Neural progenitor cell (in vitro differentiated cells): ENCODE results near the gene SLCO3A1. TPM values are rescaled to one million over a fixed set of nuclear protein-coding genes. Genes with fewer than 3 reads are reported as not detected.

Source experiments
- DNase-seq: peaks from one replicate; pipeline ENCODE4 v3.0.0-alpha.2; 2016; ENCODE audit warnings: low spot score
- H2AFZ ChIP-seq: fragments of 200-600 bp; sonication (generic); replicated peaks from 2 replicates; pipeline ENCODE4 v1.6.1; 2016; ENCODE audit warnings: antibody characterized with exemption
- H3F3A ChIP-seq: fragments of 200-600 bp; sonication (generic); 2 replicates; pipeline ENCODE4 v1.6.1; 2016; ENCODE audit warnings: antibody characterized with exemption, low read depth
- H3K27ac ChIP-seq: fragments of 200-600 bp; sonication (generic); 2 replicates; pipeline ENCODE4 v1.5.1; 2016; ENCODE audit warnings: mild to moderate bottlenecking
- H3K27me3 ChIP-seq: fragments of 200-600 bp; sonication (generic); 2 replicates; pipeline ENCODE4 v1.6.1; 2016; ENCODE audit warnings: mild to moderate bottlenecking, moderate library complexity
- H3K36me3 ChIP-seq: fragments of 200-600 bp; sonication (generic); 2 replicates; pipeline ENCODE4 v1.5.1; 2016
- H3K4me1 ChIP-seq: fragments of 200-600 bp; sonication (generic); 2 replicates; pipeline ENCODE4 v1.6.1; 2016; ENCODE audit warnings: mixed run types
- H3K4me2 ChIP-seq: fragments of 200-600 bp; sonication (generic); 2 replicates; pipeline ENCODE4 v1.6.1; 2016
- H3K4me3 ChIP-seq: fragments of 200-600 bp; sonication (generic); 2 replicates; pipeline ENCODE4 v1.5.1; 2016
- H3K79me2 ChIP-seq: fragments of 200-600 bp; sonication (generic); 2 replicates; pipeline ENCODE4 v1.6.1; 2016; ENCODE audit warnings: low read depth
- H3K9ac ChIP-seq: fragments of 200-600 bp; sonication (generic); 2 replicates; pipeline ENCODE4 v1.6.1; 2016
- H3K9me3 ChIP-seq: fragments of 200-600 bp; sonication (generic); 2 replicates; pipeline ENCODE4 v1.5.1; 2016; ENCODE audit warnings: low read depth
- H4K20me1 ChIP-seq: fragments of 200-600 bp; sonication (generic); 2 replicates; pipeline ENCODE4 v1.6.1; 2016; ENCODE audit warnings: low read depth
- H3K27ac Mint-ChIP-seq: 3 replicates; pipeline ENCODE4 v1.8.0; 2021; ENCODE audit warnings: mixed read lengths
- H3K27me3 Mint-ChIP-seq: 2 replicates; pipeline ENCODE4 v1.8.0; 2022; ENCODE audit warnings: low read depth, mild to moderate bottlenecking, inconsistent platforms, moderate library complexity, mixed read lengths; ENCODE audit not compliant: insufficient read depth
- H3K36me3 Mint-ChIP-seq: 3 replicates; pipeline ENCODE4 v1.8.0; 2021; ENCODE audit warnings: mixed read lengths
- H3K4me1 Mint-ChIP-seq: 3 replicates; pipeline ENCODE4 v1.8.0; 2021; ENCODE audit warnings: mixed read lengths
- H3K4me3 Mint-ChIP-seq: 3 replicates; pipeline ENCODE4 v1.8.0; 2021; ENCODE audit warnings: mild to moderate bottlenecking, moderate library complexity, mixed read lengths
- H3K9me3 Mint-ChIP-seq: 3 replicates; pipeline ENCODE4 v1.8.0; 2020; ENCODE audit warnings: mixed read lengths
- EZH2 ChIP-seq: fragments of 200-600 bp; sonication (generic); IDR thresholded peaks from 2 replicates; pipeline ENCODE4 v1.6.1; 2017; ENCODE audit warnings: antibody characterized with exemption, mild to moderate bottlenecking, moderate library complexity
- EZH2phosphoT487 ChIP-seq: fragments of 200-600 bp; sonication (generic); IDR thresholded peaks from 2 replicates; pipeline ENCODE4 v1.6.1; 2017; ENCODE audit warnings: antibody characterized with exemption
- total RNA-seq: library from RNA; depleted of rRNA; stranded (reverse); fragments of >200 nt; gene quantifications from 2 replicates; pipeline ENCODE4 v1.2.3, GENCODE V29; 2015; ENCODE audit warnings: low replicate concordance
- TF ChIP-seq, protein P1 (sequence below): fragments of 200-600 bp; sonication (generic); IDR thresholded peaks from 2 replicates; pipeline ENCODE4 v1.5.1; 2017; ENCODE audit warnings: antibody characterized with exemption, mild to moderate bottlenecking

SLCO3A1 gene
- total RNA-seq, 1 donor from 2014 or later = 6.6 TPM

DNA sequence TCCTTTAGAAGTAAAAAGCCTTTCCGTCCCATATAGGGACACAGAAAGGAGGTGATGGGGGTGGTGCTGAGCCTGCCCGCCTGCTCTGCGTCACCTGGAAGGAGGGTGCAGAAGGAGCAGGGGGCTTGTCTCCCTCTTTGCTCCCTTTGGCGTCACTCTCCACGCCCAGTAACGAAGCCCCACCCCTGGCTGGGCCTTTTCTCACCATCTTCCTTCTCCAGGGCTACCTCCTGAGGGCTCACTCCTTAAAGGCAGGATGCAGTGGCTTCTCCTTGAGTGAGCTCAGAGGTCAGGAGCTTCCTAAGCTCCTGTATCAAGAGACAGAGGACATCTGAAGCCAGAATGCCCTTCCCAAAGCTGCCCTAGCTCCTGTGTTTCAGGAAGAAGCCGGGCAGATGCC, 31.5 kb downstream of the SLCO3A1 start:
- Mint-ChIP-seq H3K36me3 (no peaks in the 10 kb centered on the region), H3K4me3 (no peak overlapping the region), H3K27ac (no peak overlapping the region), H3K27me3 (peaks cover 2% of the 10 kb centered on the region), H3K4me1 (peaks cover 28% of the 10 kb centered on the region), H3K9me3 (no peaks in the 10 kb centered on the region)
- H3K36me3 ChIP-seq = no peaks in the 10 kb centered on the region
- no peak for TF ChIP-seq EZH2phosphoT487
- TF ChIP-seq EZH2 = no peak
- TF ChIP-seq, protein P1, sequence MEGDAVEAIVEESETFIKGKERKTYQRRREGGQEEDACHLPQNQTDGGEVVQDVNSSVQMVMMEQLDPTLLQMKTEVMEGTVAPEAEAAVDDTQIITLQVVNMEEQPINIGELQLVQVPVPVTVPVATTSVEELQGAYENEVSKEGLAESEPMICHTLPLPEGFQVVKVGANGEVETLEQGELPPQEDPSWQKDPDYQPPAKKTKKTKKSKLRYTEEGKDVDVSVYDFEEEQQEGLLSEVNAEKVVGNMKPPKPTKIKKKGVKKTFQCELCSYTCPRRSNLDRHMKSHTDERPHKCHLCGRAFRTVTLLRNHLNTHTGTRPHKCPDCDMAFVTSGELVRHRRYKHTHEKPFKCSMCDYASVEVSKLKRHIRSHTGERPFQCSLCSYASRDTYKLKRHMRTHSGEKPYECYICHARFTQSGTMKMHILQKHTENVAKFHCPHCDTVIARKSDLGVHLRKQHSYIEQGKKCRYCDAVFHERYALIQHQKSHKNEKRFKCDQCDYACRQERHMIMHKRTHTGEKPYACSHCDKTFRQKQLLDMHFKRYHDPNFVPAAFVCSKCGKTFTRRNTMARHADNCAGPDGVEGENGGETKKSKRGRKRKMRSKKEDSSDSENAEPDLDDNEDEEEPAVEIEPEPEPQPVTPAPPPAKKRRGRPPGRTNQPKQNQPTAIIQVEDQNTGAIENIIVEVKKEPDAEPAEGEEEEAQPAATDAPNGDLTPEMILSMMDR = no peak
- no peaks in the 10 kb centered on the region for H3K9me3 ChIP-seq
- no peaks in the 10 kb centered on the region for H3F3A ChIP-seq
- DNase-seq = no peak
- no peak overlapping the region for H3K4me3 ChIP-seq
- H3K27ac ChIP-seq = no peak overlapping the region
- no peaks in the 10 kb centered on the region for H3K79me2 ChIP-seq
- H4K20me1 ChIP-seq = no peaks in the 10 kb centered on the region
- peaks cover 18% of the 10 kb centered on the region for H3K4me1 ChIP-seq
- H3K4me2 ChIP-seq = no peak overlapping the region
- H2AFZ ChIP-seq = no peak overlapping the region
- no peaks in the 10 kb centered on the region for H3K27me3 ChIP-seq
- no peak overlapping the region for H3K9ac ChIP-seq

DNA sequence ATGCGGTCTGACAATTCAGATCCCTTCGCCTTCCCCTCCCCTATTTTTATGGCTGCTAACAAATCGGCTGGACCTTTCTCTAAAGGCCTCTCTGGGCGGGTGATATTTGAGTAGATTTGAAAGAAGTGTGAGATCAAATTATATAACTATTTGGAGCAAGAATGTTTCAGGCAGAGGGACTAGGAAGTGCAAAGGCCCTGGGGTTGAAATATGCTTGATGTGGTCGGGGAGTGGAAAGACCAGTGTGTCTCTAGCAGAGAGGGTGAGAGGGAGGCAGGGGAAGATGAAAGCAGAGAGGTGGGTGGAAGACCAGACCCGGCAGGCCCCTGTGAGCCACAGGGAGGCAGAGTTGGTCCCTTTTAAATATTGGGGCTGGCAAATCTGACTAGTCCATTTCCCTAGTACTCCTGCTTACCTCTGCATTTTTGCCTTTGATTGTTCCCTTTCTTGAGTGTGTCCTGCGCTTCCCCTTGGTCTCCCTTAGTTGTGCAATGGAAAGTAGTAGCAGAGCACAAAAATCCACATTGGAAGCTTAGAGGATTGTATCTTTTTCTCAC, 32.3 kb downstream of the SLCO3A1 start:
- Histone ChIP-seq H3K36me3 (no peaks in the 10 kb centered on the region), H3K9ac (no peak overlapping the region), H3K4me2 (no peak overlapping the region), H3K4me3 (no peak overlapping the region), H3K27me3 (no peaks in the 10 kb centered on the region), H3K27ac (no peak overlapping the region), H3K79me2 (no peaks in the 10 kb centered on the region), H3K9me3 (no peaks in the 10 kb centered on the region), H3F3A (no peaks in the 10 kb centered on the region), H2AFZ (no peak overlapping the region), H3K4me1 (peaks cover 17% of the 10 kb centered on the region), H4K20me1 (no peaks in the 10 kb centered on the region)
- Mint-ChIP-seq H3K9me3 (no peaks in the 10 kb centered on the region), H3K27ac (no peak overlapping the region), H3K27me3 (peaks cover 2% of the 10 kb centered on the region), H3K4me1 (peaks cover 26% of the 10 kb centered on the region), H3K36me3 (no peaks in the 10 kb centered on the region), H3K4me3 (no peak overlapping the region)
- TF ChIP-seq EZH2 = no peak
- TF ChIP-seq, protein P1 = peak; percentile 34
- DNase-seq = peak; percentile 18

DNA sequence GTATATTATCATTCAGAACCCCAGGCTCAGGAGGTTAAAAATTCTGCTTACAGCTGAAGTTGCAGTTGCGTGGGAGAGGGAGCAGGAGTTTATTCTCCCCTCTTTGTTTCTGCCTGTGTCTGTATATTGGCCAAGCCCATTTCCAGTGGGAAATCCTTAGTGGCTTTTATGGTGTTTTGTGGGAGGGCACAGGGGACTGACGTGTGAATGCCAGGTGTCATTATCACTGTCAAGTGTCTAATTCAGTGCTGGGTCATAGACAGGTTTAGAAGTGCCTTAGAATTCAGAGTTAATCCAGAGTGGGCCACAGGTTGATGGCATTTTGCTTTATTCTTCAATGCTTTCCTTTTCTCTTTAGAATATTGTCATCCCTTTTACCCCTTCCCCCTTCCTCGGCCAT, 33.4 kb downstream of the SLCO3A1 start:
- no peak overlapping the region for H3K27ac Mint-ChIP-seq
- H3K9me3 Mint-ChIP-seq = no peaks in the 10 kb centered on the region
- no peaks in the 10 kb centered on the region for H3K36me3 Mint-ChIP-seq
- H3K4me3 Mint-ChIP-seq = no peak overlapping the region
- H3K9me3 ChIP-seq = no peaks in the 10 kb centered on the region
- no peaks in the 10 kb centered on the region for H4K20me1 ChIP-seq
- peaks cover 16% of the 10 kb centered on the region for H3K4me1 Mint-ChIP-seq
- H2AFZ ChIP-seq = no peak overlapping the region
- no peaks in the 10 kb centered on the region for H3K36me3 ChIP-seq
- no peaks in the 10 kb centered on the region for H3F3A ChIP-seq
- H3K79me2 ChIP-seq = no peaks in the 10 kb centered on the region
- H3K27me3 ChIP-seq = no peaks in the 10 kb centered on the region
- no peak for DNase-seq
- H3K27ac ChIP-seq = no peak overlapping the region
- no peak overlapping the region for H3K4me3 ChIP-seq
- no peak overlapping the region for H3K4me2 ChIP-seq
- peaks cover 6% of the 10 kb centered on the region for H3K4me1 ChIP-seq
- TF ChIP-seq EZH2phosphoT487 (no peak), EZH2 (no peak)
- TF ChIP-seq, protein P1 = no peak
- H3K9ac ChIP-seq = no peak overlapping the region
- peaks cover 2% of the 10 kb centered on the region for H3K27me3 Mint-ChIP-seq
